ENCODE results near the gene TOM1L2.

DNA sequence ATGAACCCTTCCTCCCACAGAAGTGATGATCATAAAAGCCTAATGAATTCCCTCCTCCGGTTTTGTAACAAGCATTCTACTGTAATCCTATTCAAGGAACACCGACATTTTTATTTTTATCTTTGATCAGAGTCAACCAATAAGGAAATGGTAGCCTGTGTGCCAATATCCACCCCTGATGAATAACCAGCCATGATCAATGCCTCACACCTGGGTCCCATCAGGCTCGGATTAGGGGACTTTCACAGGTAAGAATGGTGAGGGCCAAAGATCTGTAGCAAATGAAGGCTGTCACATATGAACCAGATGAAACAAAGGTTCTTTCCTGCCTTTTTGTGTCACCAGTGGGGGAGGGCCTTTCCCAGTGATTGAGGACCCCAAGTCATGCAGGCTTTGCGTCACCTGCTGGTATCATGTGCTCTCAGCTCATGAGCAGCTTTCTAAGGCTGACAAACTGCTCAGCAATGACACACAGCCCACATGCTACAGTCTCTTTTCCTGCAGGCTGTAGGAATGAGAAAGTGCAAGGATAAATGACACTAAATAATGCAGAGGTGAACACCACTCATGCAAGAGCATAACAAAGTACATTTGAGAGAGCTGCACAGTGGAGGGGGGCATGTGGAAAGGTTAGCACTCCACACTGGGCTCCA is 34.9 kb downstream of the TOM1L2 start:
- TF ChIP-seq EZH2phosphoT487 (IDR thresholded peaks at IDR 0.05; ENCODE audit: insufficient read depth, low read depth): no peak
- no peak for TF ChIP-seq EZH2 (IDR thresholded peaks at IDR 0.05; ENCODE audit: insufficient read depth, poor library complexity, severe bottlenecking)
